ENCODE results near the gene SINHCAF. TPM values are rescaled to one million over a fixed set of nuclear protein-coding genes. Genes with fewer than 3 reads are reported as not detected.
A peak's percentile ranks its signal among the peaks of the same experiment; 100 is the strongest.
"Not testable (repeated sequence)": the region's sequence is repeated elsewhere in the genome, so short reads cannot be mapped to it uniquely, and the experiment has no call there.

SINHCAF gene, protein sequence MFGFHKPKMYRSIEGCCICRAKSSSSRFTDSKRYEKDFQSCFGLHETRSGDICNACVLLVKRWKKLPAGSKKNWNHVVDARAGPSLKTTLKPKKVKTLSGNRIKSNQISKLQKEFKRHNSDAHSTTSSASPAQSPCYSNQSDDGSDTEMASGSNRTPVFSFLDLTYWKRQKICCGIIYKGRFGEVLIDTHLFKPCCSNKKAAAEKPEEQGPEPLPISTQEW
- 10 to 100 TPM; 11.8 to 76.5 (median 54.7) TPM for total RNA-seq

DNA sequence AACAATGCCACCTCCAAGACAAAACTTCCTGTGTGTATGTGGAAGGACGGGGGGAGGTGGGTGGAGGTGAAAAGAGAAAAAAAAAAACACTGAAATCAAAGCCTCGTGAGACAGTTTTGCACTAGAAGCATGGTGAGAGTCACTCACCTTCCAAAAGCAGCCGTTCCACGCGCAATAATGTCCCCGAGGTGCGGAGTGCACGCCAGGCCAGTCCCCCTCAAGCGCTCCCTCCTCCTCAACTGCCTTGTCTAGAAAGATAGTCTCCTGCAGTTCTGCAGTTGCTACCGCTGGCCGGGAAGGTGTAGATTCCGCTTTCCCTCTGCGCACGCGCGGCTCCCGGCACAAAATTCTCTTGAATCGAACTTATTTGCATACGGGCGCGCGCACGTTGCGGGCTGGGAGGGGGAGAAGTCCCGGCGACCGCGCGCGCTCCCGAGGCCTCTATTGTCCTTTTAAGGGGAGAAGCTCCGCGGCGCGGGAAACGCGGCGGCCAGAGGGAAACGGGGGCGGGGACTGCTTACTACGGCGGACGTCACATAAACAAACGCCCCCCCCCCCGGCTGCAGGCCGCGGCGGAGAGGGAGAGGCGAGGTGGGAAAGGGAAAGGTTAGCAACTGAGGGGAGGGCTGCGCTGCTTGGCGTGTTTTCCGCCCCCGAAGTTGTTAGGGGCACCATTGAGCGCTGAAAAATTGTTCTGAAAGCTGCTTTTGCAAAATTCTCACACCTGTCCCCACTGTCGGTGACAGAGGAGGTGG, at the start of gene SINHCAF:
Gene SINHCAF (minus strand): TSS at position 274 of the 755 bp plus-strand sequence. CDS start 27,946 bp downstream, outside the sequence.
- Histone ChIP-seq H3K4me1 (no peaks in the 10 kb centered on the region), H3K4me3 (peak within 1 kb of the TSS; percentile 76 to 92 (median 81)), H3K36me3 (no peaks in the 10 kb centered on the region), H3K27me3 (no peaks in the 10 kb centered on the region), H3K27ac (peak within 1 kb of the TSS; percentile 95 to 98), H3K9me3 (no peaks in the 10 kb centered on the region)
- TF ChIP-seq, protein P1, sequence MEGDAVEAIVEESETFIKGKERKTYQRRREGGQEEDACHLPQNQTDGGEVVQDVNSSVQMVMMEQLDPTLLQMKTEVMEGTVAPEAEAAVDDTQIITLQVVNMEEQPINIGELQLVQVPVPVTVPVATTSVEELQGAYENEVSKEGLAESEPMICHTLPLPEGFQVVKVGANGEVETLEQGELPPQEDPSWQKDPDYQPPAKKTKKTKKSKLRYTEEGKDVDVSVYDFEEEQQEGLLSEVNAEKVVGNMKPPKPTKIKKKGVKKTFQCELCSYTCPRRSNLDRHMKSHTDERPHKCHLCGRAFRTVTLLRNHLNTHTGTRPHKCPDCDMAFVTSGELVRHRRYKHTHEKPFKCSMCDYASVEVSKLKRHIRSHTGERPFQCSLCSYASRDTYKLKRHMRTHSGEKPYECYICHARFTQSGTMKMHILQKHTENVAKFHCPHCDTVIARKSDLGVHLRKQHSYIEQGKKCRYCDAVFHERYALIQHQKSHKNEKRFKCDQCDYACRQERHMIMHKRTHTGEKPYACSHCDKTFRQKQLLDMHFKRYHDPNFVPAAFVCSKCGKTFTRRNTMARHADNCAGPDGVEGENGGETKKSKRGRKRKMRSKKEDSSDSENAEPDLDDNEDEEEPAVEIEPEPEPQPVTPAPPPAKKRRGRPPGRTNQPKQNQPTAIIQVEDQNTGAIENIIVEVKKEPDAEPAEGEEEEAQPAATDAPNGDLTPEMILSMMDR (IDR thresholded peaks at IDR 0.05) = no peak
- peak; percentile 58 to 93 (median 62) for TF ChIP-seq POLR2AphosphoS5 (IDR thresholded peaks at IDR 0.05)
- TF ChIP-seq POLR2A (IDR thresholded peaks at IDR 0.05) = peak; percentile 84
- intact Hi-C loops (cut with DNase I; ENCODE audit: low total_unique reads) = no loop called here
- peak; percentile 99 to 100 for DNase-seq (ENCODE audit: low spot score in 2 of 2)

DNA sequence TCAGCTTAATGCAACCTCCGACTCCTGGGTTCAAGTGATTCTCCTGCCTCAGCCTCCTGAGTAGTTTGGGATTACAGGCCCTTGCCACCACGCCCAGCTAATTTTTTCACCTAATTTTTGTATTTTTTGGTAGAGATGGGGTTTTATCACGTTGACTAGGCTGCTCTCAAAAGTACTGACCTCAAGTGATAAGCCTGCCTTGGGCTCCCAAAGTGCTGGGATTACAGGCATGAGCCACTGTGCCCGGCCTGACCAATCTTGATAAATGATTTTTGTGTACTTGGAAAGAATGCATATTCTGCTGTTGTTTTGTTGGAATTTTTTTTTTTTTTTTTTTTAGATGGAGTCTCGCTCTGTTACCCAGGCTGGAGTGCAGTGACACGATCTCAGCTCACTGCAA, 49.5 kb upstream of the SINHCAF start:
- H3K4me3 ChIP-seq; H3K27me3 ChIP-seq; H3K4me1 ChIP-seq; DNase-seq (ENCODE audit: low spot score in 2 of 2); H3K9me3 ChIP-seq; H3K36me3 ChIP-seq; intact Hi-C loops (cut with DNase I; ENCODE audit: low total_unique reads); H3K27ac ChIP-seq: not testable (repeated sequence)

DNA sequence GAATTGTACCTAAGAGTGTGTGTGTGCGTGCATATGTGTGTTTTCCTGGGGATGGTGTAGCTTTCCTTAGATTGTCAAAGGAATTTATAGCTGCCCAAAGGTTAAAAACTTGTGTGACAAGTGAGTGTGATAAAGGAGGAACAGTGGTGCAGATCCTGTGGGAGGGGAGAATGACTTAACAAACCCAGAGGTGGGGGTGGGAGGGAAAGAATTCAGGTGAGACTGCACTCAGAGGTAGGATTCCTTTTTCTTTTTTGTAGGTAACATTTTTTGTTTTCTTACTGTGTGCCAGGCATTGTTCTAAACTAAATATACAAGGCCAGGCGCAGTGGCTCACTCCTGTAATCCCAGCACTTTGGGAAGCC, 45.3 kb upstream of the SINHCAF start:
- H3K4me1 ChIP-seq = no peaks in the 10 kb centered on the region
- no peaks in the 10 kb centered on the region for H3K9me3 ChIP-seq
- no peak for DNase-seq (ENCODE audit: low spot score in 2 of 2)
- no peaks in the 10 kb centered on the region for H3K27me3 ChIP-seq
- no peak overlapping the region for H3K27ac ChIP-seq
- intact Hi-C loops (cut with DNase I; ENCODE audit: low total_unique reads) = no loop called here
- TF ChIP-seq POLR2A (IDR thresholded peaks at IDR 0.05) = no peak
- TF ChIP-seq, protein P1 (IDR thresholded peaks at IDR 0.05) = no peak
- TF ChIP-seq POLR2AphosphoS5 (IDR thresholded peaks at IDR 0.05) = no peak
- H3K4me3 ChIP-seq = no peak overlapping the region
- no peaks in the 10 kb centered on the region for H3K36me3 ChIP-seq

DNA sequence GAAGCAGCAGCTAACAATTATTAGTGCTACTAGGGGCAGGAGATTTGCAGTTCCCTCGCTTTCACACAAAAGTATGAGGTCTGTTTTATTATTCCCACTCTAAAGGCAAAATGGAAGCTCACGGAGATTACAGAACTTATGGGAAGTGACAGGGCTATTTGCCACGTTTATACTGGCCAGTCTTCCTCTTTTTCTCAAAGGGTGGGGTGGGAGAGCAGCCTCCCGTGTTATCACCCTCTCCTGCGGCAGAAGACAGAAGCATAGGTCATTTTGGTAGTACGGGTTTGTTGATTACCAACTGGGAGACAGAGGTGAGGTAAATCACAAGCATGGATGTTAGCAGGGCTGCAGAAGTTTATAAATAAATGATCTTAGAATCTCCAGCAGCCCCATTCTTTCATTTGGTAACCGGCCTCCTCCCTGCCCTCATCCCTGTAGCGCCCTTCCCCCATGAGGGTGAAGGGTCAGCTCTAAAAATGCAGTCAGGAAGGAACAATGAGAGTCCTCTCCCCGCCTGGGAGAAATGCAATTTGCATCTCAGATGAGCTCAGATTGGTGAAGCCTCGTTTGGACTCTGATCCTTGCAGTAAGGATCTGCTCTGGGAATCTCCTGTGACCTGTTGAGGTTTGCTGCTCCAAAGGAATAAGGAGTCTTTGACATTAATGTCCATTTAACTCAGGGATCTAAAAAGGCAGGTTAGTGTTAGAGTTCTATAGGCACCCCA, 44.7 kb upstream of the SINHCAF start:
- DNase-seq (ENCODE audit: low spot score in 2 of 2) = no peak
- Histone ChIP-seq H3K27me3 (no peaks in the 10 kb centered on the region), H3K4me1 (no peaks in the 10 kb centered on the region), H3K27ac (peak overlapping the region; percentile 45 to 61), H3K9me3 (no peaks in the 10 kb centered on the region), H3K36me3 (no peaks in the 10 kb centered on the region), H3K4me3 (peak overlapping the region; percentile 33 to 62 (median 33))
- TF ChIP-seq POLR2A (IDR thresholded peaks at IDR 0.05) (no peak), POLR2AphosphoS5 (IDR thresholded peaks at IDR 0.05) (no peak)
- TF ChIP-seq, protein P1 (IDR thresholded peaks at IDR 0.05) = no peak
- intact Hi-C loops (cut with DNase I; ENCODE audit: low total_unique reads) = no loop called here

DNA sequence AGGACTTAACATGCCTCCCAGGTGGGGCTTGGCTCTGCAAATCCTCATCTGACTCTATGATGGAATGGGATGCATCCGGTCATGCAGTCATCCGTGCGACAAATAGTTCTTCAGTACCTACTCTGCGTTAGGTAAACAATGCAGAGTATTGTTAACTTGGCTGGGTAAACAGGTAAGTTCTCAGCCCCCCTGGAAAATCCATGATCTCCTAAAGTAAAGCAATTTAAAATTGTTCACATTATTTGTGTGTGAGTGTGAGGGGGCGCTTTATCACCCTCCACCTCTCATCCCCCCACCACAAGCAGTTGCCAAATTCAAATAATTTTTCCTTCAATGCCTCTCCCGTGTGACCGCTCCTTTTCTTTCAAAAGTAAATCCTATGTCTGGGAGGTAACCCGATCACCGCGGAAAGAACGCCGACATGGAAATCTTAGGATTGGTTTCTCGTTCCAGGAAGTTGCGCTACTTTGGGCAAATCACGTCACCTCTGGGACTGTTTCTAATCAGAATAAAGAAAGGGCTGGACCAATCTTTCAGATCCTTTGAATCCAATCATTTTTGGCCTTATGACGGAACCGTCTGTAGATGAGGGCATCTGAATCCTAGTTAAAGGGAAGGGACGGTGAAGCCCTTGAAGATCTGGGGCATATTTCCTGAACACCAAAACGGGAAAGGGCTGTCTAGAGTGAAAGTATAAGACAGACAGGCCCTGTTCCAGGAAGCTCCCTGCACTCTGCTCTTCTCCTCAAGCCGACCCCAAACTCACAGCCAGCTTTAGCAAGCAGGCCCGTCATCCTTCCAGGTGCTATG, 44.0 kb upstream of the SINHCAF start:
- DNase-seq (ENCODE audit: low spot score in 2 of 2) = no peak
- Histone ChIP-seq H3K36me3 (no peaks in the 10 kb centered on the region), H3K4me3 (peak overlapping the region; percentile 33 to 62 (median 33)), H3K9me3 (no peaks in the 10 kb centered on the region), H3K27ac (peak overlapping the region; percentile 45 to 61), H3K4me1 (no peaks in the 10 kb centered on the region), H3K27me3 (no peaks in the 10 kb centered on the region)
- TF ChIP-seq, protein P1 (IDR thresholded peaks at IDR 0.05) = no peak
- peak in 1 of 3 donors; percentile 22 for TF ChIP-seq POLR2AphosphoS5 (IDR thresholded peaks at IDR 0.05)
- intact Hi-C loops (cut with DNase I; ENCODE audit: low total_unique reads) = no loop called here

Measured in breast epithelium (tissue), 4 donors.